T-helper 2 cell (primary cell): Measurements from ENCODE around the gene DCC.

ENCODE experiments used
- DNase-seq, 5 experiments: peaks; one replicate each; pipeline versions ENCODE4 v3.0.0 to v3.0.0-alpha.2; 2012 to 2022

The DCC gene

DNA sequence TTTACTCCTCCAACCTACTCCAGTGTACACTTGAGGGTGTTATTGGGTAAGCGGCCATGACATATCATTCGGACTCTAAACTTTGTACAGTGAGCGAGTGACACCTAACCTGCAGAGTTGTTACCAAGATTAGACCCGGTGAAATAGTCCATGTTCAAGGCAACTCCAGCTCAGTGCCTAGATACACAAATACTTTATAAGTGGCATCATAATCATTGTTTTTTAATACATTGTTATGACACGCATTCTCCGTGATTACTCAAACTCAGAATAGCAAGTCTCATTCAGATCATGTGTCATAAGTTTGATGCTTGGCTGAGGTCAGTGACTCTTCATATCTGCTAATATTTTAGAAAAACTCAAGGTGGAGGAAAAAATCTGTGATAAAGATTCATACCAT is 597.8 kb downstream of the DCC start:
- DNase-seq: no peak

DNA sequence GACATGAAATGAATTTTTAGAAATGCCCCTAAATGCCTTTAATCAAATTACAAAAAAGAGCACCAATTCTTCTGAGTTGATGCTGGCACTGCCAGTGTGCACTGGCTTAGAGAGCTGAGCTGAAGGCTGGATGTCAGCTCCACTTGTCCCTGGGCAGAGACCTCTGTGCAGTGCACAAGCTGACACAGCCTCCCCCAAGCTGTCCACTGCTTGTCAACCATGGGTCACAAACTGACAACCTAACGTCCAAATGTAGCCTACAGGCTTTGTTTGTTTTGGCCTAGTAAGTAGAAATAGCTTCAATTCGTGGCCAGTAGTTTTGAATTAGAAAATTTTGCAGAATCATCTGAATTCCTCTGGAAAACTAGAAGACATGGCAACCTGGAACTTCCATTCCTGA is 605.6 kb downstream of the DCC start:
- no peak for DNase-seq

DNA sequence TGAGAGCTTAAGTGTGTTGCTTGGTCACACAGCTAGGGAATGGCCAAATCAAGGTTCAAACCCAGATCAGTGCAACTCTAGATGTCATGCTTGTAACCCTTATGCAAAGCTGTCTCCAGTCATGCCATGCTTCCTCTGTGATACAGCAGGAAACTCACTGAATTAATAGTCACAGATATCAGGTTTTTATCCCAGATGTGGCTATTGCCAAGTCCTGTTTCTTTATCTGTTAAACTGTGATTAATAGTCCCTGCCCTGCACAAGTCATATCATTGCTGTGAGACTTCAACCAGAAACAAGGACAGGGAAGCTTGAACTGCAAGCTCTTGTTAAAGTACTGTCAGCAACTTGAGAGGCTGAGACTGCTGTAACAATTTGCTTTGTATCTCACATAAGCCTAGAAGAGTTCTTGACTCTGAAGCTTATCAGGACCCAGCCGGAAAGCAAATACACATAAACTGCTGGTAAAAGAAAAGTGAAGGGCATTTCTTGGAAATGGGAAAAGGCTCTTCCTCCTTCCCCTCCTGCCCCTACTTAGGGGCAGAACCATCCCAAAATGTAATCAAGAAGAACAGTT is 609.0 kb downstream of the DCC start:
- no peak for DNase-seq

DNA sequence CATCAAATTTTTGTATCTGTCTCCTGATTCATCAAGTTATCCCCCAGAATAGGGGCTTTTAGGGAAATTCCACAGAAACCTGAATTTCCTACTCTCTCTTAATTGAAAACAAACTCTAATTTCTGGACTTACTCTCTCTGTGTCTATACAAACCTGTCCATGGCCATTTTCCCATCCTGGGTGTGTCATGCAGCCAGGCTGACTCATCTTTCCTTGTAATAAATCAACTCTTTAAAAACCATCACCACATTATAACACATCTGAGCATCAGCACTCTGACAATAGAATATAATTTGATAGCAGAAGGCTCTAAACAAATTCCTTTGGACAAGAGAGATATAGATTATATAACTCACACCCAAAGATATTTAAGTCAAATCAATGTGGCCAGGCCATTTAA is 610.2 kb downstream of the DCC start:
- no peak for DNase-seq

DNA sequence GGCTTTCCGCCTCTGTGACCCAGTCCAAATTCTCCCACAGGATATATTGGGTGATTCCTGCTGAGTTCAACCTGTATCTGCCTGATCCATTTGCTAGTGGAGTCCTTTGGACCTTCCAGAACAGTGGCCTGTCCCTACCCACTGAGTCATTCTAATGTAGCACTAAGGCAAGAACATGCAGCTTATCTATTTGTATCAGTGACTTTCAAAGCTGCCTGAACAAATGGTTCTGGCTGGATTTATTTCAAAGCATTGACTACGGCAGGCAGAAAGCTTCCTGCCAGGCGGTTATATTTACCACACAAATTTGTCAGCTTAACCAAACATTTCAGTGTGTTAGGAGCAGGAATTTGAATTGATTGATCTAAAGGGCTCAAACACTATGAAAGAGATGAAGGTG is 613.4 kb downstream of the DCC start:
- no peak for DNase-seq

DNA sequence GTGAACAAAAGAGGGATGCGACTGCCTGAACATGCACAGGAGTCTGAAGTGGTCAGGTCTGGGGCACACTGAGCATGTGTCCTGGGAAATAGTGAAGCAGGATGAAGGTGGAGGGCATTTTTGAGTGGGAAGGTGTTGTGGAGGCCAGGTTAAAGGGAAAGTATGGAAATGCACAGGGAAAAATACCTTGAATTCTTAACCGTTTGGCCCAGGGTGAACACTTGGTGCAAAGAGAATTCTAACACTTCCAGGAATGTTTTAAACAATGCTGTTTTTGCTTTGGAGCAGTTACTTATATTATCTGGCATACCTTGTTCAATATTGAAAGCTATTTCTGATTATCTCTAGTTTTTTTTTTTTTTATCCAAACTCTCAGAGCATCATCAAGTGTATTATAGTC is 623.5 kb downstream of the DCC start:
- DNase-seq: no peak

DNA sequence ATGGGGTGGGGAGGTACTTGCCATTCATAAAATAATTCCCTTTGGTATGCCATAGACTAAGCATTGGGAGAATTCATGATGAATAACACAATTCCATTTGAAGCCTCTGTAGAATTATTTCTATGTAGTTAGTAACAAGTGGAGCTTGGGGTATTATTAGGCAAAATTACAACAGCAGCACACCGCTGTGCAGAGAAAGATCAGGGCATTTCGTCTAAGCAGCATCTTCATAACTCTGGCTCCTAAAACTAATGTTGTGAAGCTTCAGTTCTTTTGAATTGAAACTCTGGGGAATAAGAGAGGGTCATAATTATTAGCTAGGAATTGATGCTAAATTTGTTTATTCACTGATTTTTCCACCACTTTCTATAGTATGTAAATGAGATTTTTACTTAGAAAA is 630.7 kb downstream of the DCC start:
- DNase-seq: no peak

DNA sequence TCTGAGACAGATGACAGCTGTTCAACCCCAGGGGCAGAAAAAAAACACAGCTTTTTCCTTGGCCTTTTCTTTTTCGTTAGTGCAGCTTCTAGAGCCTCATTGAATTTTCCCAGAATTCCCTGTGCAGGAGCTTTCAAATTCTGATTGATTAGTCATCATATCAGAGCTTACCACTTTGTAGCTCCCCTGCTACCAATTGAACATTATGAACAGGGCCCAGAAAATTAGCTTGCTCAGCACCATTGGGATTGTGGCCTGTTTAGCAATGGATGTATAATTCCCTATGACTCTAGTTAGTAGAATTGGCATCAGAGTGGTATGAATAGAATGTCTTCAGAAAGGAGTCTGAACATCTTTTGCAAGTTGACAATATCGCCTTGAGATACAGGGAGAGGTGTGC is 631.1 kb downstream of the DCC start:
- no peak for DNase-seq

DNA sequence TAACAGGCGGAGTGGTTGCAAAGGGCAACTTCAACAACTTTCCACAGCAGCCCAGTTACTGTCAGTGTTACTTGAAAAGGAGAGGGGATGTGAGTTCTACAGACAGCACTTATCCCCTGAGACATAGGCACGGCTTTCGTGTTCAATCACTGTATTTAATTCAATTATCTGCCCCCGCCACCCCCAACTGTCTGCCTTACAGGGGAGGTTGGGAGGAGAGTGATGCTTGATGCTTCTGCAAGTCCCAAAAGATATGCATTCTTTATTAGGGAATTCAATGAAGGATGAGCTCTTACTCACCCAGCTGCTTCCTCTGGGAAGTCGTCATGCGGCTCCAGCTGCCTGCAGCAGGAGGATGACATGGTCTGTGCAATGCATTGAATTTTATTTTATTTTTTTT is 639.9 kb downstream of the DCC start:
- no peak for DNase-seq

DNA sequence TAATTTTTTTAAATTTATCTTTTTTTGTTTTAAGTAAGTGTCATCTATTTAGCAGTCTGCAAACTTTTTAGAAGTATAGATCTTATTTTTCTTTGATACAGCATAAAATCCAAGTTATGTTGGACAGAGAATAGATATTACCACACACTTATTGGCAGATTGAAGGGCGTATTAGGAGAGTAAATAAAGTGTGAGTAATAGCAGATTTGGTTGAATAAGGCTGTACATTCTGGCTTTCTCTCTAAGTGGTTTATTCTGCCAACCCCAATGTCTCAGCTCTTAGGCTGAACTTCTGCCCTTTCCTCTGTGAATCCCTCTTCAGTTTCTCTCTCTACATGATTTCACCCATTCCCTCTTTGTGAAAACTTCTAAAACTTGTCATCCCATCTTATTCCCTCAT is 651.2 kb downstream of the DCC start:
- no peak for DNase-seq

DNA sequence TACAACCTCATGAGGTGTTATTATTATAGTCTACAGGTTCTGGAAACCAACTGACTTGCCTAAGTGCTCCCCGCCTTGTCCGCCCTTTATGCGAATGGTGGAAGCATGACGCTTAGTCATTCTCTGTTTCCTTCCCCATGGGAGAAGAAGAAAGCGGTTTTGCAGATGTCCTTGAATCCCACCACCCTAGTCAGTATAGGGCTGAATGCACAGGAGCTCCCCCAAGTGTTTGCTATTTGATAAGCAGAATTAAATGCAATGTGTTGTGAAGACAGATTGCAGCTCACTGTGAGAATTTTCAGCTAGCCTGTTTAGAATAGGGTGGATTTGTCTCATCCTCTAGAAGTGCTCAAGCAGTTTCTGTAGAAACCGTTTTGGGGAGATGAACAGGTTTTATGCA is 652.0 kb downstream of the DCC start:
- DNase-seq: no peak

DNA sequence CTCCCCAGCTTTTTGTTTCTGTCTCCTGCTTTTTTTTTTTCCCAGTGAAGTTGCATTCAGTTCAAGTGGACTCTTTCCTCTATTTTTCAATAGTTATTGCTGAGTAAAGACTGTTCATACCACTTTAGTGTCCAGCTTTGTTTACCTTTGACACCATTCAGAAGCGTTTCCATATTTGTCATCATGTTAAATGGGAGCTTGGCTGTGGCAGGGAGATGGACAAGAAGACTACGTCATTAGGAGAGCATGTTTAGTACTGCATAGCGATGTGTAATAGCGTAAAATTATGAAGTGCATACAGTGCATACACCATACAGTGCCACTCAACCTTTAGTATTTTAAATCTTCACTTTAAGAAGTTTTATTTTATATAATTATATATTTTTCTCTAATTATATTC is 655.9 kb downstream of the DCC start:
- DNase-seq: no peak

DNA sequence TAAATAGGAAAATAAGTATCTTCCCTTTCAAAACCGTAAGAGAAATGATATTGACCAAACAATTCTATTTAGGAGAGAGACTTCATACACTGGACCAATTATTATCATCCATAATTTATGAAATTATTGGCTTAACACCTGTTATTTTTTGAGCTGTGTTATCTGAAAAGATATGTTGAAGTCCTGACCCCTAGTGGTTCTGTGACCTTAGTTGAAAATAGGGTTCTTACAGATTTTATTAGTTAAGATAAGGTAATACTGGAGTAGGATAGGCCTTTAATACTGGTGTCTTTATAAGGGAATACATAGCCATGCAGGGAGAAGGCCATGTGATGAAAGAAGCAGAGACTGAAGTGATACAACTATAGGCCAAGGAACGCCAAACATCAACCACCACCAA is 659.6 kb downstream of the DCC start:
- no peak for DNase-seq

DNA sequence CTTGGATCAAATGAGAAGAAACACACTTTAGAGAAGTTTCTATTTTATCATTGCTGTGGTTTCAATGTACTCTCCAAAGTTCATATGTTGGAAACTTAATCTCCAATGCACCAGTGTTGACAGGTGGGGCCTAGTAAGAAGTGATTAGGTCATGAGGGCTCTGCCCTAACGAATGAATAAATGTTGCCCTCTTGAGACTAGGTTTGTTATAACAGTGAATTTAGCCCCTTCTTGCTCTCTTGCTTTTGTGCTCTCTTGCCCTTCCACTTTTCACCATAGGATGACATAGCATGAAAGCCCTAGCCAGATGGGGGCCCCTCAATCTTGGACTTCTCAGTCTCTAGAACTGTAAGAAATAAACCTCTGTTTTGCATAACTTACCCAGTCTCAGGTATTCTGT is 664.8 kb downstream of the DCC start:
- DNase-seq: no peak

DNA sequence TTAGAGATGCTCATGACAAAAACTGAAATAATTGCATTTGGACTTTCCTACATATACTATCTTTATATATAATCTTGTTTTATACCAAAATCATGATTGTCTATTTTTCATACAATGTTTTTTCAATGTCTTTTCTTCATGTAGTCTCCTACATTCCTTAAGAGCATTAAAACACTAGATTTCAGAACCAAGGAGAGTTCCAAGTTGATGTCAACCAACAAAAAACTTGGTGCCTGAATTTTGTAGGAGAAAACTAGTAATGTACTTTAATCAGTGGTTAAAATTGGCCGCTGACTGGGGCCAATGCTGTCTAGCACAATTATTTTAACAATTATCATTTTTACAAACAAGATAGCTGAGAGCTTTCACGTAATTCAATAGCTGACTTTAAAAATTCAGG is 678.8 kb downstream of the DCC start:
- no peak for DNase-seq

DNA sequence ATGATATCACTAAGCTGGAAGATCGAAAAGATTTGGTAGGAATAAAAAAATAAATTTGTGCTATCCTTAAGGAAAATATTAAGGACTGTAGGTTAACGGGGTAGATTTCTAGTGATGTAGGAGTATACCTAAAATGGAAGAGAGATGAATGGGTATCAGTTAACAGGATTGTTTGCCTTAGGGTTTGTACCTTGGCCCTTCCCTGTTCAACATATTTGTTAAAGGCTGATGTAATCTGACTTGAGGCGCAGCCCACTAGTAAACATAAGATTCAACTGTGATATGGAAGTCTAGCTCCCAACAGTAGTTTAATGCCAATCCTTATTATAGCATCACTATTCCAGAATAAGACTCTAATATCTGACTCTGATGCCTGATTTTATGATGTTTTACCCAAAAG is 685.2 kb downstream of the DCC start:
- no peak for DNase-seq

DNA sequence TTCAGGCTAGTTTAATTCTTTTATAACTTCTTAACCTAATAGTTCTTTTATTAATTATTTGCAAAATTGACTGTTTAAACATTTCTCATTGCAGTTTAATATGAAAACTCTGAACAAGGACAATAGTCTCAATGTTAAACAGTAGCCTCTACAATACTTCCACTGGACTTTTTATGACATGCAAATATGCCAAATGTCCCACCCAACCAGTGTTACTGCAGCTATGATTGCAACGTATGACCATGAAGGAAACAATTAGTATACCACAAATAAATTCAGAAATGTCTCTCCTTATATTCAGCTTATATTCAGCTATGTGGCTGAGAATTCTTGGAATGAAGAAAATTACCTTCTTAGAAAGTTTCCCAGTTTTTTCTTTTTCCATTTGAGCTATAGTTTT is 688.6 kb downstream of the DCC start:
- no peak for DNase-seq

DNA sequence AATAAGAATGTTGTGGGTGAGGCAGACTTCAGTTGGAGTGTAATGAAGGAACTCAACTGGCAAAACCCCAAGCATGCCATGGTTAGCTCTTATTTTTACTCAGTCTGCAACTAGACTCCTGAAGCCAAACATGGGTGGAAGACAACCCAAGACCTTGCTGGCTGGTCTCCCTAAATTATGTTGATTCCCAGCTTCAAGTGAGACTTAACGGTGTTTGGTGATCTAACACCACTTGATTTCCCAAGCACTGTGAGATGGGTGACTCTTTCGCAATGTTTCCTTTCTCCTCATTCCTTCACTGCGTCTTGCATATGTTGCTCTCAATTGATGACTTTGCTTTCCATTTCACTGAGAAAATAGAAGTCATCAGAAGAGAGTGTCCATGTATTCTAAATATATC is 693.1 kb downstream of the DCC start:
- no peak for DNase-seq

DNA sequence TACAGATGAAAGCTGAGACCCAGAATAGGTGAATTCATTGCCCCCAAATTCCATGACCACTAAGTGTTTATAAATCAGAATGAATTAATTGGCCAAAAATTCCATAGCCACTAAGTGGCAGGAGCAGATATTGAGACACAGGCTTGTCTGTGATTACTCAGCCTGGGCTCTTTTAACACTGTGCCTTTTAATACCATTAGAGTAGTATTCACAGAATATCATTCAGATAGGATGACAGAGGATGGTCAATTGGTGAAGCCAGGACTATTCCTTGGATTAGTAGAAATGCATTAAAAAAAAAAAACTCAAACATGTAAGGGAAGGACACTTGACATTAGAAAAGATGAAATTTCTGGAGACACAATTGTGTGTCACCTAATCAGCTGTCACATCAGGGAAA is 698.6 kb downstream of the DCC start:
- no peak for DNase-seq

DNA sequence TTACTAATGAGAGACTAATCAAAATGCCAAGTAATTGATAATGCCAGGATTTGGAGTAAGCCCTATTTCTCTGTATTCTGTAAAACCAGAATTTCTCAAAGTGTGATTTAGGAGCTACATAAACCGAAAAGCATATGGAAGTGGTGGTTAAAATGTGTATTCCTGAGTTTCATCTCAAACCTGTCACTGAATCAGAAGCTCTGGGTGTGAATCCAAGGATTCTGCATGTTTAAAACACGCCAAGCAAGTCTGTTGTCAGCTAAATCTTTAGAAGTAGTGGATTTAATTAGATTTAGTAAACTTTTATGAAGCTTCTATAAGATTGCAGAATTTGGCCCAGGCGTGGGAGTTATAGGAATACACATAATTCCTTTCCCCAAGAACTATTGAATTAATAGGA is 700.3 kb downstream of the DCC start:
- DNase-seq: no peak

DNA sequence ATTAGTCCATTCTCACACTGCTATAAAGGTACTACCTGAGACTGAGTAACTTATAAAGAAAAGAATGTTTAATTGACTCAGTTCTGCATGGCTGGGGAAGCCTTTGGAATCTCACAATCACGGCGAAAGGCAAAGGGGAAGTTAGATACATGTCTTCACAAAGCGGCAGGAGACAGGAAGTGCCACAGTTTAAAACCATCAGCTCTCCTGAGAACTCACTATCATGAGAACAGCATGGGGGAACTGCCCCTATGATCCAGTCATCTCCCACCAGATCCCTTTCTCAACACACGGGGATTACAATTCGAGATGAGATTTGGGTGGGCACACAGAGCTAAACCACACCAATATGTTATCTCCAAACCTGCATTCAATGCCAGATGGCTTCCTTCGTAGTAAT is 716.1 kb downstream of the DCC start:
- DNase-seq: no peak

DNA sequence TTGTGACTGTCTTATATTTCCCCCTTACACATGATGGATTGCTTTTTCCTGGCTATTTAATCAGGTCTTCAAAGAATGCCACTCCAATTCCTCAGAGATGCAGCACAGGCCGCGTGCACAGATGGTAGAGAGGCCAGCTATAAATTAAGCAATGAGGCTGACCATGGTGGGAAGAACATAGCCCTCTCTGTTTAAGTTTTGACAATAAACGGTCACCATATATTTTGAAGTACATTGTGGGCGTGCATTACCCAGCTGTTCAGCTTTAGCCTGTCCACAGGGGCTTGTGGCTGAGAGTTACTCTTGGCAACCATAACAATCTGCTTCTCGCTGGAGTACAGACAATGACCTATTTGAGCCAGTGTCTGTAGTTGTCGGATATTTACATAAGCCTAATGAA is 730.8 kb downstream of the DCC start:
- no peak for DNase-seq

DNA sequence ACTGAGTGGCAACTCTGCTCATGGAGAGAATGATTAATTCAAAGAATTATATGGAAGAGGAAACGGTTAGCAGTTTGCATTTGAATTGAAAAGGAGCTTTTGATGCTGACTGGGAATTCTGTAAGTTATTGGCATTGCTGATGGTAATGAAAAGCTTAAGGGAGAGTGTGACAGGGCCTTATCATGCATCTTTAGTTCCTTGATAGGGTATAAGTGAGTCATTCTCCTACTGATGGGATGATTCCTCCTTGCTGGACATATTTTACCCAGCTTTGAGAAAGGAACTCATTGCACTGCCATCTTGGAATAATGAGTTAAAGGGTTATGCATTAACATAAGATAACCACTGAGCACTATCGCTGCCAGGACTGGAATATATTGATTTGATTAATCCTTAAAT is 740.7 kb downstream of the DCC start:
- DNase-seq: no peak

DNA sequence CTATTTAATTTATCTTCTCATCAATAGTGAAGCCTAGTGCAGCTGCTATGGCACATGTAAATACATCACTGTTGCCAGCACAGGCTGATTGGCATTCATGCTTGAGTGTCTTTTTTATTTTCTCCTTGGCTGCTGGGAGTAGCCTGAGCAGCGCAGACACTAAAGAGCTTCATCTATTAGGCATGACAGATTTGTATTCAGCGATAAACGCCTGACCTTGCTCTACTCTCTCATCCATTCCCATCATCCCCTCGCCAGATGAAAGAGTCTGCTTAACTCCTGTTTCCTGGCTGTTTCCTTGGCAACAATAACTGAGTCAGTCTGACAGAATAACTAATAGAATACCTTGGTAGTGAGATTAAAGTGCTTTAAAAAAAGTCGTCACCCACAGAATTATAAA is 753.6 kb downstream of the DCC start:
- no peak for DNase-seq

DNA sequence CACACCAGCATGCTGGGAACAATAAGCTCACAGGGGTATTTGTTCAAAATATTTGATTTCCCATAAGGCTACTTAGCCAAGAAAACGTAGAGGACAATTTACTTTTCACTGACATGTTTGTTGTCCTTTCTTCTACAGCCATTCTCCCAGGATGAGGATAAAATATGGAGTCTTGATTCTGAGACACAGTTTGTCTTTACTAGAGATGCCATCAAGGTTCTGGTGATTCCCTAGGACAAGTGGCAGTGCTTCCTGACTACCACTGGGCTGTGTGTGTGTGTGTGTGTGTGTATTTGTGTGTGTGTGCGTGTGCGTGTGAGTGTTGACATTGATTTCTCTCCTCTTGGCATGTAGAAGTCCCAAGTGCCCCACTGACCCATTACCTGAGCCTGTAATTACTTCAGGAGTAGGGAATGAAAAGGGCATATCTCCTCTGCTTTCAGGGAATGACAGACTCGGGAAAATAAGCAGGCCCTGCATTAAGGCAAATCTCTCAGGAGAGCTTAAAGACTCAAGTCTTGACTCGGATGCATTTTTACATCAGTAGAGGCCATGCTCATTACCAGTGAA is 761.6 kb downstream of the DCC start:
- no peak for DNase-seq

DNA sequence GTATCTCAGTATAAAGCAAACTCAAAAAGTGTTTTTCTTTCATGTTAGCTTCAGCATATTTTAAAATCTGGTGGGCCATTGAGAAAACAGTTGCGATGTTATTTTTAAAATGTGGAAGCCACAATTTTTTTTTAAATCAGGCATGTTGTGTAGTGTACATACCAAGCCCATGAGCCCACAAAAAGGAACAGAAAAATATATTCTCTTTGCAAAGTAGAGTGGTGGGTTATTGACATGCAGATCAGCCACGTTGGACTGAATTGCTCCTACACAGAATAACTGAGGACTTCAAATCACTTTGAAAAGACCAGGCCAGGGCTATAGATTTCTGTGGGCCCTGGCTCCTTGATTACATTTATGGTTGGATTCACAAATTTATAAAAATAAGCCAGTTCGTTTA is 774.4 kb downstream of the DCC start:
- DNase-seq: no peak
